ENCODE results near the gene EPN2. TPM values are rescaled to one million over a fixed set of nuclear protein-coding genes. Genes with fewer than 3 reads are reported as not detected.

The EPN2 gene
- total RNA-seq, 1 donor from 2014 or later = 74.5 TPM

DNA sequence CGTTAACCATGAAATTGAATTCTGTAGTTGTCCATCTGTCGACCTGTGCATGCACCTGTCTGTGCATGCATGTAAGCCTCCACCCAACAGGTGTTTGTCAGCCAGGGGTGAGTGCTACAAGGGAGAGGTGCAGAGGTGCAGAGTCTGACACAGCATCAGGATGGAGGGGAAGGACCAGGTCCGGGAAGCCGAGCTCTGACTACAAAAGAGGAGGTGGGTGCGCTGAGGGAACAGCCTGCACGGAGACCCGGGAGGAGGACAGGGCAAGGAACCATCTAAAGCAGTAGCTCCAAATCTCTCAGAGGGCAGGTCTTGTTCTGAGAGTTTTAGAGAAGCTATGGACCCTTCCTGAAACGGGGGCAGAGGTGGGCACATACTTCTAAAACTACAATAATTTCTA is 71.2 kb downstream of the EPN2 start:
- Mint-ChIP-seq H3K27me3 (ENCODE audit: unreplicated experiment) (peaks cover 8% of the 10 kb centered on the region), H3K36me3 (ENCODE audit: low read depth, unreplicated experiment) (peaks cover 17% of the 10 kb centered on the region), H3K4me1 (ENCODE audit: unreplicated experiment) (peaks cover 46% of the 10 kb centered on the region), H3K27ac (ENCODE audit: unreplicated experiment) (no peak overlapping the region), H3K9me3 (ENCODE audit: unreplicated experiment) (no peaks in the 10 kb centered on the region), H3K4me3 (ENCODE audit: unreplicated experiment) (peak overlapping the region; percentile 31)
- no peak for DNase-seq (ENCODE audit: low spot score)
- TF ChIP-seq CTCF (IDR thresholded peaks at IDR 0.05; ENCODE audit: unreplicated experiment) = no peak

DNA sequence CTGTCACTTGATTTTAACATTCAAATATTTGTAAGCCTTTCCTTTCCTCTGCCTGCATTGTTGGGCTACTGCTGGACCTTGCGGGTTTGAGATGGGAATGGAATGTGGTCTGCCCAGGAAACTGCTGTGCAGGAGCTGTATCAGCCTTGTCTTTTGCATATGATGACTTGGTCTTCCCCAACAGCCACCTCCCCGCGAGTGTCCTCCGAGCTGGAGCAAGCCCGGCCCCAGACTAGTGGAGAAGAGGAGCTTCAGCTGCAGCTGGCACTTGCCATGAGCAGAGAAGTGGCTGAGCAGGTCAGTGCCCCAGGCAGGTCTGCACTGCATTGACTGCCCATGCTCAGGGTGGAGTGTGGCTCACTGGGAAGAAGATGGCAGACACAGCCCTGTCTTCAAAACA is 72.5 kb downstream of the EPN2 start:
- Mint-ChIP-seq H3K27ac (ENCODE audit: unreplicated experiment) (no peak overlapping the region), H3K27me3 (ENCODE audit: unreplicated experiment) (peaks cover 6% of the 10 kb centered on the region), H3K9me3 (ENCODE audit: unreplicated experiment) (no peaks in the 10 kb centered on the region), H3K4me1 (ENCODE audit: unreplicated experiment) (peaks cover 36% of the 10 kb centered on the region), H3K36me3 (ENCODE audit: low read depth, unreplicated experiment) (peaks cover 26% of the 10 kb centered on the region), H3K4me3 (ENCODE audit: unreplicated experiment) (no peak overlapping the region)
- DNase-seq (ENCODE audit: low spot score) = no peak
- TF ChIP-seq CTCF (IDR thresholded peaks at IDR 0.05; ENCODE audit: unreplicated experiment) = no peak

DNA sequence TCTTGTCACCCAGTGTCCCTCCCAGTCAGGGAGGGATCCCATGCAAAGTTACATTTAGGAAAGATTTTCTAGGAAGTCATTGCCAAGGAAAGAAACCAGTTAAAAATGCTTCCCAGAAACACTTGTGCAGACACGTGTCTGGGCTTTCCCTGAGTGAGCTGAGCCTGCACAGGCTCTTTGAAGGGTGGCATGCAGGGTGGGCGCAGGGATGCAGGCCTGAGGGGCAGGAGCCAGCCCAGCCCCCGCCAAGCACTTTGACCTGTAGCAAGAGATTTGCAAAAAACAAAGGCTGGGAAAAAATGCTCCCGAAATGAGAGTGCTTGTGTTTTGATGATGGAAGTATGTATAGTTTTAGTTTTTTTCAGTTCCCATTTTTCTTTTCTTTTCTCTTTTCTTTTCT is 73.0 kb downstream of the EPN2 start:
- peaks cover 33% of the 10 kb centered on the region for H3K4me1 Mint-ChIP-seq (ENCODE audit: unreplicated experiment)

GRCh38 chr17:19311016-19311415 is 73.8 kb downstream of the EPN2 start:
- Mint-ChIP-seq H3K27ac (ENCODE audit: unreplicated experiment) (peak overlapping the region; percentile 57), H3K36me3 (ENCODE audit: low read depth, unreplicated experiment) (peaks cover 32% of the 10 kb centered on the region), H3K27me3 (ENCODE audit: unreplicated experiment) (peaks cover 5% of the 10 kb centered on the region), H3K4me3 (ENCODE audit: unreplicated experiment) (no peak overlapping the region), H3K9me3 (ENCODE audit: unreplicated experiment) (no peaks in the 10 kb centered on the region), H3K4me1 (ENCODE audit: unreplicated experiment) (peaks cover 26% of the 10 kb centered on the region)
- TF ChIP-seq CTCF (IDR thresholded peaks at IDR 0.05; ENCODE audit: unreplicated experiment) = no peak
- no peak for DNase-seq (ENCODE audit: low spot score)

More for the DNA sequence above, 73.0 kb downstream of the EPN2 start:
- Mint-ChIP-seq H3K9me3 (ENCODE audit: unreplicated experiment) (no peaks in the 10 kb centered on the region), H3K27me3 (ENCODE audit: unreplicated experiment) (peaks cover 6% of the 10 kb centered on the region), H3K4me3 (ENCODE audit: unreplicated experiment) (no peak overlapping the region), H3K27ac (ENCODE audit: unreplicated experiment) (no peak overlapping the region), H3K36me3 (ENCODE audit: low read depth, unreplicated experiment) (peaks cover 30% of the 10 kb centered on the region)
- no peak for DNase-seq (ENCODE audit: low spot score)
- TF ChIP-seq CTCF (IDR thresholded peaks at IDR 0.05; ENCODE audit: unreplicated experiment) = no peak

DNA sequence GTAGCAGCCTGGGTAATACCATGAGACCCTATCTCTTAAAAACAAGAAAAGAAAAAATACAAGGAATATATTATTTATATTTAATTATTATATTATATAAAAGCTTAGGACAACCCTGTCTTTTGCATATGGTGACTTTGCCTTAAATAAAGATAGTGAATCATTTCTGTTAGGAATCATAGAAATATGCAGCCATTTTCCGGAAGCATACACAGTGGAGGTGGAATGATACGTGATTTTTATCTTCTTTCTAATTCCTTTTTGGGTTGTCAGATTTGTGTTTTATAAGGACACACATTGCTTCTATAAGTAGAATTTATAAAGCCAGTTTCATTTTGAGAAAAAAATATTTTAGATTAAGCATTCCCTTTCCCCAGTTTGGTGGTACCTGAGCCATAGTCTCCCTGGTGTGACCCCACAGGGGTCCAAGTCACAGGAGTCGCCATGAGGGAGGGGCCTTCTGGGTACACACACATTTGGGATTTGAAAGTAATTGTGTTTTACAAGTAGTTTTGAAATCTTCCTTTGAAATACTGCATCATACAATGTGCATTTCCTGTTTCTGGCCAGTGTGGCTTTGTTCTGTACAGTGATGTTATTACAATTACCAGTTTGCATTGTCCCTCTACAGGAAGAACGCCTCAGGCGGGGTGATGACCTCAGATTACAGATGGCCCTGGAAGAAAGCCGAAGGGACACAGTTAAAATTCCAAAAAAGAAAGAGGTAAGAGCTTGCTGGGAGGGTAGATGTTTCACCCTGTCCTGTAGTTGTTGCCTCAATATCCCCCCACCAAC is 74.5 kb downstream of the EPN2 start:
- DNase-seq (ENCODE audit: low spot score) = no peak
- peak overlapping the region; percentile 88 for H3K27ac Mint-ChIP-seq (ENCODE audit: unreplicated experiment)
- peaks cover 35% of the 10 kb centered on the region for H3K36me3 Mint-ChIP-seq (ENCODE audit: low read depth, unreplicated experiment)

More for the DNA sequence above, 74.5 kb downstream of the EPN2 start:
- peaks cover 28% of the 10 kb centered on the region for H3K4me1 Mint-ChIP-seq (ENCODE audit: unreplicated experiment)
- no peak for TF ChIP-seq CTCF (IDR thresholded peaks at IDR 0.05; ENCODE audit: unreplicated experiment)
- H3K27me3 Mint-ChIP-seq (ENCODE audit: unreplicated experiment) = peaks cover 3% of the 10 kb centered on the region
- peak overlapping the region; percentile 69 for H3K4me3 Mint-ChIP-seq (ENCODE audit: unreplicated experiment)
- no peaks in the 10 kb centered on the region for H3K9me3 Mint-ChIP-seq (ENCODE audit: unreplicated experiment)
